ENCODE data around the gene EFCAB12. TPM values are rescaled to one million over a fixed set of nuclear protein-coding genes. Genes with fewer than 3 reads are reported as not detected.

The EFCAB12 gene
- total and polyA plus RNA-seq, 2 donors (not counting 3 experiments of a cell fraction or from before 2014, with no cell fraction given): 0.15 to 0.49 TPM

- POLR2A ChIA-PET: interaction anchor here (0.6 kb wide), 1 partner anchor 148 kb away, joined by 6 read pairs; no protein-coding TSS in a partner anchor
- FAIRE-seq: no peak
These were observed 46.8 kb upstream of the EFCAB12 start for GRCh38 chr3:129474984-129475804.

More at GRCh38 chr3:129474984-129475804, 46.8 kb upstream of the EFCAB12 start:
- Histone ChIP-seq H3K36me3 (ENCODE audit: control insufficient read depth in 2 of 2, extremely low read depth in 1 of 2, insufficient read depth in 2 of 2, low read length in 2 of 2) (peaks cover 6 to 21% of the 10 kb centered on the region in 2 experiments), H2AFZ (ENCODE audit: low read depth, low read length) (no peak overlapping the region), H3K4me2 (ENCODE audit: insufficient read depth, low read length) (no peak overlapping the region), H3K27me3 (ENCODE audit: control insufficient read depth in 2 of 2, insufficient read depth in 2 of 2, low read length in 2 of 2) (no peaks in the 10 kb centered on the region), H3K9me3 (replicated peaks; ENCODE audit: control insufficient read depth, insufficient read depth, low read length) (no peaks in the 10 kb centered on the region), H3K27ac (ENCODE audit: insufficient read depth, low read depth, low read length) (no peak overlapping the region), H3K9ac (replicated peaks; ENCODE audit: extremely low read depth, insufficient read depth, low read length) (no peak overlapping the region), H3K79me2 (ENCODE audit: control insufficient read depth, insufficient read depth, low read length) (no peaks in the 10 kb centered on the region), H4K20me1 (replicated peaks; ENCODE audit: control insufficient read depth, extremely low read depth, insufficient read depth, low read length) (no peaks in the 10 kb centered on the region), H3K4me3 (replicated peaks in 1 of 3; ENCODE audit: insufficient read depth in 1 of 3, low read depth in 1 of 3, low read length in 3 of 3) (no peak overlapping the region), H3K4me1 (ENCODE audit: control insufficient read depth, extremely low read depth, insufficient read depth, low read length) (no peaks in the 10 kb centered on the region), H3K9me1 (replicated peaks; ENCODE audit: control insufficient read depth, extremely low read depth, insufficient read depth, low read length) (no peaks in the 10 kb centered on the region)
- no TSS peak for BruUV-seq (replicated peaks)
- DNase-seq (ENCODE audit: low read depth, low spot score): no peak
- CTCF ChIA-PET: interaction anchor here (0.9 to 2.2 kb wide), 4 partner anchors 10 to 92 kb away, joined by 3 to 9 read pairs (median 6); no protein-coding TSS in a partner anchor
- TF ChIP-seq FOS (IDR thresholded peaks at IDR 0.05; ENCODE audit: borderline replicate concordance, insufficient read depth, low read length) (no peak), CTCF (IDR thresholded peaks at IDR 0.05; ENCODE audit: extremely low read depth in 1 of 2, insufficient read depth in 1 of 2, low read depth in 1 of 2, low read length in 2 of 2) (no peak), EZH2 (IDR thresholded peaks at IDR 0.05; ENCODE audit: borderline replicate concordance, low read depth, low read length, severe bottlenecking) (no peak), POLR2AphosphoS5 (IDR thresholded peaks at IDR 0.05; ENCODE audit: insufficient read depth, low read depth, low read length) (no peak), MAX (IDR thresholded peaks at IDR 0.05; ENCODE audit: insufficient read depth, insufficient read length) (no peak), POLR2A (IDR thresholded peaks at IDR 0.05; ENCODE audit: low read depth, low read length) (no peak), MYC (IDR thresholded peaks at IDR 0.05; ENCODE audit: low read depth, low read length) (no peak), GATA2 (IDR thresholded peaks at IDR 0.05; ENCODE audit: insufficient read depth, insufficient read length, low read depth, low read length) (no peak), JUN (IDR thresholded peaks at IDR 0.05; ENCODE audit: borderline replicate concordance, insufficient read depth, insufficient read length, low read depth) (no peak)
- dilution Hi-C loops (cut with MboI; ENCODE audit: extremely low pct_ligation_motif_present, low sequenced_read_pairs) (no loop called here), intact Hi-C loops (cut with micrococcal nuclease) (no loop called here)

Data from endothelial cell of umbilical vein (primary cell).